Measurements from ENCODE around the gene FLT4. TPM values are rescaled to one million over a fixed set of nuclear protein-coding genes. Genes with fewer than 3 reads are reported as not detected.

Gene FLT4
- total RNA-seq, 3 donors from 2014 or later (not counting 1 experiment from before 2014, with no cell fraction given): 0.68 to 0.92 (median 0.78) TPM

- H3K4me3 Mint-ChIP-seq: no peak overlapping the region
- Histone ChIP-seq H3K27me3 (ENCODE audit: control insufficient read depth, insufficient read depth, low read length) (no peaks in the 10 kb centered on the region), H3K4me3 (ENCODE audit: low read length) (no peak overlapping the region), H3K36me3 (ENCODE audit: control insufficient read depth, insufficient read depth, low read length) (no peaks in the 10 kb centered on the region), H3K4me1 (ENCODE audit: control insufficient read depth, insufficient read depth, low read length) (no peaks in the 10 kb centered on the region), H3K27ac (ENCODE audit: low read length) (no peak overlapping the region), H3K9me3 (ENCODE audit: control insufficient read depth, insufficient read depth, low read length) (no peaks in the 10 kb centered on the region)
- no peak overlapping the region for H3K27ac Mint-ChIP-seq
- ATAC-seq (no peak), DNase-seq (no peak)
- no peaks in the 10 kb centered on the region for H3K27me3 Mint-ChIP-seq (ENCODE audit: low read depth in 2 of 2)
- H3K9me3 Mint-ChIP-seq: no peaks in the 10 kb centered on the region
- WGBS (ENCODE audit: insufficient coverage): 87% methylated on average over 27 of the region's 30 CpGs
- intact Hi-C loops (cut with micrococcal nuclease): no loop called here
- H3K36me3 Mint-ChIP-seq: no peaks in the 10 kb centered on the region
- H3K4me1 Mint-ChIP-seq: peaks cover under 1% of the 10 kb centered on the region in 2 donors
- no peak for TF ChIP-seq CTCF (IDR thresholded peaks at IDR 0.05)
These were observed 38.1 kb downstream of the FLT4 start for GRCh38 chr5:180611140-180611850.

- Histone ChIP-seq H3K4me3 (ENCODE audit: low read length) (no peak overlapping the region), H3K4me1 (ENCODE audit: control insufficient read depth, insufficient read depth, low read length) (peaks cover 7% of the 10 kb centered on the region), H3K9me3 (ENCODE audit: control insufficient read depth, insufficient read depth, low read length) (no peaks in the 10 kb centered on the region), H3K27me3 (ENCODE audit: control insufficient read depth, insufficient read depth, low read length) (no peaks in the 10 kb centered on the region), H3K27ac (ENCODE audit: low read length) (no peak overlapping the region), H3K36me3 (ENCODE audit: control insufficient read depth, insufficient read depth, low read length) (no peaks in the 10 kb centered on the region)
- no peaks in the 10 kb centered on the region for H3K27me3 Mint-ChIP-seq (ENCODE audit: low read depth in 2 of 2)
- DNase-seq: no peak
- no peaks in the 10 kb centered on the region for H3K9me3 Mint-ChIP-seq
- no peaks in the 10 kb centered on the region for H3K36me3 Mint-ChIP-seq
- H3K4me1 Mint-ChIP-seq: peaks cover 6 to 7% of the 10 kb centered on the region in 2 donors
- no peak for ATAC-seq
- no peak overlapping the region for H3K4me3 Mint-ChIP-seq
- intact Hi-C loops (cut with micrococcal nuclease): no loop called here
- WGBS (ENCODE audit: insufficient coverage): 88% methylated on average over 23 of the region's 23 CpGs
- H3K27ac Mint-ChIP-seq: no peak overlapping the region
- TF ChIP-seq CTCF (IDR thresholded peaks at IDR 0.05): no peak
These were observed 39.4 kb downstream of the FLT4 start for GRCh38 chr5:180609817-180610550.

GRCh38 chr5:180609386-180609785 is 40.0 kb downstream of the FLT4 start:
- Mint-ChIP-seq H3K4me1 (peaks cover 6 to 7% of the 10 kb centered on the region in 2 donors), H3K27ac (no peak overlapping the region), H3K27me3 (ENCODE audit: low read depth in 2 of 2) (peaks cover 0 to 4% of the 10 kb centered on the region in 2 donors), H3K9me3 (no peaks in the 10 kb centered on the region), H3K4me3 (no peak overlapping the region), H3K36me3 (no peaks in the 10 kb centered on the region)
- intact Hi-C loops (cut with micrococcal nuclease): no loop called here
- TF ChIP-seq CTCF (IDR thresholded peaks at IDR 0.05): no peak
- no peak overlapping the region for H3K4me3 ChIP-seq (ENCODE audit: low read length)
- no peaks in the 10 kb centered on the region for H3K36me3 ChIP-seq (ENCODE audit: control insufficient read depth, insufficient read depth, low read length)
- H3K27me3 ChIP-seq (ENCODE audit: control insufficient read depth, insufficient read depth, low read length): no peaks in the 10 kb centered on the region
- no peaks in the 10 kb centered on the region for H3K9me3 ChIP-seq (ENCODE audit: control insufficient read depth, insufficient read depth, low read length)
- no peak for ATAC-seq
- peaks cover 7% of the 10 kb centered on the region for H3K4me1 ChIP-seq (ENCODE audit: control insufficient read depth, insufficient read depth, low read length)
- WGBS (ENCODE audit: insufficient coverage): 90% methylated on average over 15 of the region's 15 CpGs
- no peak overlapping the region for H3K27ac ChIP-seq (ENCODE audit: low read length)
- no peak for DNase-seq
